HG03378 (cell line): ENCODE results near the gene NLRP14.

ENCODE experiments used
- ATAC-seq: cut with Tn5 transposase; IDR thresholded peaks from one replicate; pipeline ENCODE4 v1.9.1; 2021; ENCODE audit warnings: mild to moderate bottlenecking, moderate library complexity; ENCODE audit not compliant: unreplicated experiment

Gene NLRP14, protein sequence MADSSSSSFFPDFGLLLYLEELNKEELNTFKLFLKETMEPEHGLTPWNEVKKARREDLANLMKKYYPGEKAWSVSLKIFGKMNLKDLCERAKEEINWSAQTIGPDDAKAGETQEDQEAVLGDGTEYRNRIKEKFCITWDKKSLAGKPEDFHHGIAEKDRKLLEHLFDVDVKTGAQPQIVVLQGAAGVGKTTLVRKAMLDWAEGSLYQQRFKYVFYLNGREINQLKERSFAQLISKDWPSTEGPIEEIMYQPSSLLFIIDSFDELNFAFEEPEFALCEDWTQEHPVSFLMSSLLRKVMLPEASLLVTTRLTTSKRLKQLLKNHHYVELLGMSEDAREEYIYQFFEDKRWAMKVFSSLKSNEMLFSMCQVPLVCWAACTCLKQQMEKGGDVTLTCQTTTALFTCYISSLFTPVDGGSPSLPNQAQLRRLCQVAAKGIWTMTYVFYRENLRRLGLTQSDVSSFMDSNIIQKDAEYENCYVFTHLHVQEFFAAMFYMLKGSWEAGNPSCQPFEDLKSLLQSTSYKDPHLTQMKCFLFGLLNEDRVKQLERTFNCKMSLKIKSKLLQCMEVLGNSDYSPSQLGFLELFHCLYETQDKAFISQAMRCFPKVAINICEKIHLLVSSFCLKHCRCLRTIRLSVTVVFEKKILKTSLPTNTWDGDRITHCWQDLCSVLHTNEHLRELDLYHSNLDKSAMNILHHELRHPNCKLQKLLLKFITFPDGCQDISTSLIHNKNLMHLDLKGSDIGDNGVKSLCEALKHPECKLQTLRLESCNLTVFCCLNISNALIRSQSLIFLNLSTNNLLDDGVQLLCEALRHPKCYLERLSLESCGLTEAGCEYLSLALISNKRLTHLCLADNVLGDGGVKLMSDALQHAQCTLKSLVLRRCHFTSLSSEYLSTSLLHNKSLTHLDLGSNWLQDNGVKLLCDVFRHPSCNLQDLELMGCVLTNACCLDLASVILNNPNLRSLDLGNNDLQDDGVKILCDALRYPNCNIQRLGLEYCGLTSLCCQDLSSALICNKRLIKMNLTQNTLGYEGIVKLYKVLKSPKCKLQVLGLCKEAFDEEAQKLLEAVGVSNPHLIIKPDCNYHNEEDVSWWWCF

GRCh38 chr11:7020183-7020917, at the start of gene NLRP14, which contains the start of gene ZNF214:
Gene NLRP14 (plus strand): TSS chr11:7020479. CDS start chr11:7038587, 18,108 bp downstream.
Gene ZNF214 (minus strand): TSS chr11:7020346. CDS start chr11:7002835, 17,511 bp downstream.
- ATAC-seq = no peak

- ATAC-seq = no peak
Measured at GRCh38 chr11:6979365-6979764, 40.9 kb upstream of the NLRP14 start.

- no peak for ATAC-seq
Measured at GRCh38 chr11:6986487-6986886, 33.8 kb upstream of the NLRP14 start.

DNA sequence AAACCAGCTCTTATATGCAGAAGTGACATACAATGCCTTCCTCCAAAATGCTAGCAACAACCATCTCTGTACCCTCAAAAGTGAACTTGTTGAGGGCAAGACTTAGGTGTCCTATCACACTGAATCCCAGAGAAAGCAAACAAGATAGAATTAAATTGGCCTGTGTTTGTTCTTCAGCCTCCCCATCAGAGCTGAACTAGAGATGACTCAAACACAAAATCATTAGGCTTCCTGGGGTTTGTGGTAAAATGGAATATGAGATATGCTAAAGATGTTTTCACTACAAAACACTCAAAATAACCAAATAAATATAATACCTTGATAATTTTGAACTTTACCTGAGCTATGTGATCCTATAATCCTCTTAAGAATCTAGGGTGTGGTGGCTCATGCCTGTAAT, 31.8 kb upstream of the NLRP14 start:
- no peak for ATAC-seq

GRCh38 chr11:6991227-6991626, 29.1 kb upstream of the NLRP14 start:
- no peak for ATAC-seq

- no peak for ATAC-seq
Measured at GRCh38 chr11:6992026-6992425, 28.3 kb upstream of the NLRP14 start.

DNA sequence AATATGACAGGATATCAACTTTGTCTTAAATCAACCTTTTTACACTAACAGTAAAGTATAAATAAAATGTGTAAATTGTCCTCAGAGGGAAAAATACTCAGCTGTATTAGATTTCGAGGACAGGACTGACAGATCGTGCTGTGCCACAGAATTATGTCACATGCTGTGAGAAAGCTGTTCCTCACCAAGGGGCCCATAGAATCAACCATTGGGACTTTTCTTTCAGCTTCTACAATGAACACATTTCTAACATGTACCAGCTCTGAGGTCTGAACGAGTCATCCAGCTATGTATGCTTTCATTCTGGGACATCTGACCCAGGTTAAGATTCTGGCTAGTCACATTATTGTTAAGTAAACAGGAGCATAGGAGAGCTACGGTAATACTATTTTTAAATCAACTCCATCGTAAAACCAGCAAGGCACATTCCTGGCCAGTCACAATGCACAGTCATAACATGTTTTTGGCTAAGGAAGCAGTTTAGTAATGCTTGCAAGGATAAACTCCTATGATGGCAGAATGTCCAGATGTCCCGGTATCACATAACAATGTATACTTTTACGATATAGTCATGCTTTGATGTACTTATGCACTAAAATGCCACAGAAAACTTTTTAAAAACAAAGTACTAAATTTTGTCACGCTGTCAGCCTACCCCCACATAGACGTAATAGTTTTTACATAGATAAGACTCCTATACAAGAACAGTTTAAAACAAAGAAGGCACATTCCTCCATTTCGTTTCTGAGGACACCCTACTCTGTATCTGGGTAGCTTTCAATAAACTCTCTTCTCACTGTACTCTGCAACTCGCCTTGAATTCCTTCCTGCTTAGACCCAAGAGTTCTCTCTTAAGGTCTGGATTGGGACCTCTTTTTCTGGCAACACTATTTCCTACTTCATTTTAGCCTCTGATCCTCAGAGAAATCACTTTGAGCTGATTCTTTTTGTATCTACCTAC, 27.5 kb upstream of the NLRP14 start:
- ATAC-seq = no peak

DNA sequence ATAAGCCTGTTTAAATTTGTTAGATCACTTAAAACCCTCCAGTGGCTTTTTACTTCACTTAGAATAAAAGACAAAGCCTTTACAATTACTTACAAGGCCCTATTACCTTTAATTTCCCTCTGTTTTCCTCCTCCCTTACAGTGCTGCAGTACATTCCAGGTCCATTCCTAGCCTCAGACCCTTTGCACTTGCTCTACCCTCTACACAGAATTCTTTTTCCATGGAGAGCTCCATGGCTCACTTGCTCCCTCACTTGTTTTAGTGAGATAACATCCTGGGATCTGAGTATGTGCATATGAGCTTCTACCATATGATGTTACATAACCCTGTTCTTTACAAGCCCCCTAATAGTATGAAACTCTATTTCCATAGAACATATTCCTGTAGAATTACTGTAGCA, 24.6 kb upstream of the NLRP14 start:
- no peak for ATAC-seq

DNA sequence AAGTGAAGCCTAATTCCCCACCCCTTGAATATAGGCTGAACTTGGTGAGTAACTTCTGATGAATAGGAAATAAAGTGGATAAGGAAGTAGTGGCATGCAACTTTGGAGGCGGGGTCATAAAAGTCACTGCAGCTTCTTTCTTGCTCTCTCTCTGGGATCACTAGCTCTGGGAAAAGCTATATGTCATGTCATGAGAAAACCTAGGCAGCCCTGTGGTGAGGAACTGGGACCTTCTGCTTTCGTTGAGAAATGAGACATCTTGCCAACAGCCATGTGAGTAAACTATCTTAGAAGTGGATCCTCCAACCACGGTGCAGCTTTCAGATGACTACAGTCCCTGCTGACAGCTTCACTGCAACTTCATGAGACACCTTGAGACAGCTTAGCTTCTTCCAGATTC, 15.8 kb upstream of the NLRP14 start:
- no peak for ATAC-seq

DNA sequence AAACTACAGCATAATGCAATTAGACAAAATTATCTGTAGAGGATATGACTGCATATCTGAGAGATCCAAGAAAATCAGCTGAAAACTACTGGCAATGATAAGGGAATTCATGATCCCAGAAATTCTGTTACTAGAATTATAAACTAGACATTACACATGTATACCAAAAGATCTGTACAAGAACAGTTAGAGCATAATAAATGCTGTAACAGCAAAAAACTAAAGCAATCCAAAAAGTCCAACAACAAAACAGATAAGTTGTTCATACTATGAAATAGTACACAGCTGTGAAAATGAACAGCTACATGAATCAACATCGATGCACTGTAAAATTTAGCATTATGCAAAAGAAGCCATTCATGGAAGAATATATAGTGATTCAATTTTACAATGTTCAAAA, 6.2 kb upstream of the NLRP14 start:
- no peak for ATAC-seq

DNA sequence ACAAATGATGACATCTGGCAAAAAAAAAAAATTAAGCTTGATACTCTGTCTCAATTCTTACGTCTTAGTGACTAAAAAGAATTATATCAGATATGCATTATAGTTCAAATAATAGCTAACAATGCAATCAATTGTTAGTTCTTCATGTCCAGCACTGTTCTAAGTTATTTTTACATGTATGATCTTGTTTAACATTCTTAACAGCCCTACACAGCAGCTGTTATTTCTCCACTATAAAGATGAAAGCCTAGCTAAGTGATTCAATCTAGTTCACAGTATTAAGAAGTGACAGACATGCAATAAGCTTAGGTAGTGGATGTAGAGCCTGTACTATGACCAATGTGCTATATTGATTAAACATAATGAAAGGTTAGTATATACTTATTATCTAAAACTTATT, 4.3 kb upstream of the NLRP14 start:
- no peak for ATAC-seq

GRCh38 chr11:7019500-7020182, 638 bp upstream of the NLRP14 start:
- no peak for ATAC-seq

GRCh38 chr11:7021318-7021717, 1.0 kb downstream of the NLRP14 start:
- no peak for ATAC-seq

- ATAC-seq = no peak
Measured at GRCh38 chr11:7028141-7028540, 7.9 kb downstream of the NLRP14 start.

- ATAC-seq = no peak
Measured at GRCh38 chr11:7030836-7031235, 10.6 kb downstream of the NLRP14 start.

GRCh38 chr11:7031471-7031871, 11.2 kb downstream of the NLRP14 start:
- no peak for ATAC-seq

GRCh38 chr11:7032692-7033091, 12.4 kb downstream of the NLRP14 start:
- ATAC-seq = no peak

GRCh38 chr11:7034019-7034418, 13.7 kb downstream of the NLRP14 start:
- ATAC-seq = no peak
